Stomach (tissue), 4 donors: Measurements from ENCODE around the gene ARID2.

Experiments used
- CTCF ChIP-seq, 7 experiments: fragments of 450-650 bp in 4 of 7; fragments of 200-600 bp in 3 of 7; sonication (generic) in 3 of 7; IDR thresholded peaks; one replicate each; pipeline ENCODE4 v1.5.1; 2016 to 2019; ENCODE audit warnings: antibody characterized with exemption in 7 of 7, control low read depth in 2 of 7, mild to moderate bottlenecking in 1 of 7
- EP300 ChIP-seq: sonication (generic); formaldehyde crosslinking; IDR thresholded peaks from one replicate; pipeline ENCODE4 v1.6.1; 2017; ENCODE audit warnings: antibody characterized with exemption
- POLR2A ChIP-seq, 4 donors: fragments of 450-650 bp; IDR thresholded peaks; one replicate each; pipeline ENCODE4 v1.6.1; 2016; ENCODE audit warnings: antibody characterized with exemption in 4 of 4, control low read depth in 2 of 4, mild to moderate bottlenecking in 1 of 4, moderate library complexity in 1 of 4
- POLR2AphosphoS5 ChIP-seq, 3 donors: sonication (generic); formaldehyde crosslinking; IDR thresholded peaks; one replicate each; pipeline ENCODE4 v1.6.1; 2016; ENCODE audit warnings: antibody characterized with exemption in 3 of 3

GRCh38 chr12:45880533-45880932 is 151.0 kb downstream of the ARID2 start:
- TF ChIP-seq CTCF (IDR thresholded peaks at IDR 0.05) (no peak), POLR2A (IDR thresholded peaks at IDR 0.05) (no peak), EP300 (no peak), POLR2AphosphoS5 (IDR thresholded peaks at IDR 0.05) (no peak)
